Measurements from ENCODE around the gene ACSM3.
A peak's percentile ranks its signal among the peaks of the same experiment; 100 is the strongest.
"Not testable (repeated sequence)": the region's sequence is repeated elsewhere in the genome, so short reads cannot be mapped to it uniquely, and the experiment has no call there.

Gene ACSM3

DNA sequence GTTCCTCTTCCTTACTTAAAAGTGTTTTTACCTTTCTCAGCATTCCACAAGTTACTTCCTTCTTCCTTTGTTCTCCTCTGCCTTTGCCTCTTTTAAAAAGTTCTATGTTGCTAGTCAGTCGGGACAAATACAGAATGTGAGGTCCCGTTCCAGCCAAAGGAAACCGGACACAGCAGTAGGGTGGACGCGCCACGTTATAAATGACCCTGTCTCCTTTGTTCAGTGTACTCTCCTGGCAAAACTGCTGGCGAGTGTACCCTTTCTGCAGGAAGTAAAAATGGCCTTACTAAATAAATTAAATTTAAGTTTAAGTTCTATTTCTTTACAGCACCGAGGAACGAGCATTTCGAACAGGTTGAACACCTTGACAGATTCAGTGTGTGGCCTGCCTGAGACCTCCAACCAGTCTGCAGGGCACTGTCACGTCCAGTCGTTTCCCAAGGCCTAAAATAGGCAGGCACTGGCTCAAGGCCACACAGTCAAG is 41.9 kb downstream of the ACSM3 start:
- DNase-seq (ENCODE audit: low spot score): not testable (repeated sequence)

DNA sequence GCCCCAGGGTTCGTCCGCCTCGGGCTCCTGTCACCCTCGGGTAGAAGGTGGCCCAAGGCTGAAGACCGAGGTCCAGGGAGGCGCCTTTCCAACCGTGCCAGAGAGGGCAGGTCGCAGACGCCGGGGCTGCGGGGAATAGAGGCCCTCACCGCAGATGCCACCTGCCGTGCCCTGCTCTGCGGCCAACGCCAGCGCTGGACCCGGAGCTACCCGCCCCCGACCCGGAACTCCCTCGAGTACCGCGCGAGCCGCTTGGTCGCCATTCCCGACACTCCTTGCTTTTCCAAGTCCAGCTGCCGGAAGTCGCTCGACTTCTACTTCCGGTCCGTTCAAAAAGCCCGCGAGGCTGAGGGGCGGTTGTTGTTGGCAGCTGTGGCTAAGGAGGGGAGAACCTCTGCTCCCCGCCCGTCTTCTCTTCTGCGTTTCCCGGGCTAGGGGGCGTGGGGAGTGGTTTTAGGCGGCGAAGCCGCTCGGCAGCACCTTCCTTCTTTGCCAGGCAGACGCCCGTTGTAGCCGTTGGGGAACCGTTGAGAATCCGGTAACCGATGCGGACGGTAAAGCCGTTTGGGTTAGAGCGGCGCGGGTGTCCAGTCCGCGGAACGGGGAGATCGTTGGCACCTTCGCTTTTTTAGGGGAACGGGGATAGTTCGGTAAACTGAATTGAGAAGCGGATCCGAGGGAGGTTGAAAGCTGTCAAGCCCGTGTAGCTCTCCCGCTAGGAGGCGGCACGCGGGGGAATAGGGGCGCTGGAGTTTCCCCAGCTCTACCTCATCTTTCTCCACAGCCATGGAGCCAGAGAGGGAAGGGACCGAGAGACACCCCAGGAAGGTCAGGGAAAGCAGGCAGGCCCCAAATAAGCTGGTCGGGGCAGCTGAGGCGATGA is 42.6 kb downstream of the ACSM3 start, which contains the start of the genes ERI2 and REXO5:
Gene ERI2 (minus strand): TSS at position 305 of the 883 bp plus-strand sequence. CDS start 42 bp downstream, at position 263.
Gene REXO5 (plus strand): TSS at position 360 of the 883 bp plus-strand sequence. CDS start 427 bp downstream, at position 787.
- peak; percentile 83 for DNase-seq (ENCODE audit: low spot score)

DNA sequence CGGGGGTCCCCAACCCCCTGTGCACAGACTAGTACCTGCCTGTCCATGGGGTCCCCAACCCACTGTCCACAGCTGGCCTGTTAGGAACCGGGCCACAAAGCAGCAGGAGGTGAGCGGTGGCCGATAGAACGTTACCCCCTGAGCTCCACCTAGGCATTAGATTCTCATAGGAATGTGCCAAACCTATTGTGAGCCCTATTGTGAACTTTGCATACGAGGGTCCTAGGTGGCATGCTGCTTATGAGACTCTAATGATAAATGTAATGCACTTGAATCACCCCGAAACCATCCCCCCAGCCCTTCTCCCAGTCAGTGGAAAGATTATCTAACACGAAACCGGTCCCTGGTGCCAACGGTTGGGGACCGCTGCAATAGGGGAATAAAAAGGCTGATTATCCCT is 44.0 kb downstream of the ACSM3 start:
- DNase-seq (ENCODE audit: low spot score): no peak

DNA sequence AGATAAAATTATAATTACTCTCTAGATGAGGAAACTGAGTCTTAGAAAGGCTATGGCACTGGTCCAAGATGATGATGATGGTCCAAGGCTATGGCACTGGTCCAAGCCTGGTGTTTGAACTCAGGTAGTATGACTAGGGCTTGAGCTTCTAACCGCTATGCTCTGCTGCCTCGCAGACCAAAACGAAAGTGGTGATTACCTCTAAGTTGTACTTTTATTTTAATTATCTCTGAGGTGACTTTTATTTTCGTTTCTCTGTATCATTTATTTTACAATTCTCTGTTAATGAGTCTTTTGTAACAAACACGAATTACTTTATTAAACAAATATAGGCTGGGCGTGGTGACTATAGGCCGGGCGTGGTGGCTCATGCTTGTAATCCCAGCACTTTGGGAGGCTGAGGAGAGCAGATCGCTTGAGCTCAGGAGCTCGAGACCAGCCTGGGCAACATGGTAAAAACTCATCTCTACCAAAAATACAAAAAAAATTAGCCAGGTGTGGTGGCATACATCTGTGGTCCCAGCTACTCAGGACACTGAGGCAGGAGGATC is 48.1 kb downstream of the ACSM3 start:
- no peak for DNase-seq (ENCODE audit: low spot score)

DNA sequence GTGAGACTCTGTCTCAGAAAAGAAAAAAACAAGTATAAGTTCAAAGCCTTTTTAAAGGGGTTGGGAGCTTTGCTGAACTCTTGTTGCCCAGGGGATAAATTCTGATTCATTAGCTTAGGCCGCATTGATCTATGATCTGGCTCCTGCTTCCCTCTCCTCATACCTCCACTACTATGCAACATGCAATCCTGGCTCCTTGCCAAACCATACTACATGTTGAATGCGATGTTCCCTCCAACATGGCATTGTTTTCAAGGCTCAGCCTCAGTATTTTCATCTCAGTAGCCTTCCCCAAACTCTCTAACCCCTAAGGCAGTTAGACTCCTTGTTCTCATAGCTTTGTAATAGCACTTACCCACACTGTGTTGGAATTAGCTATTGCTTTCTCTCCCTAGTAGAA is 48.7 kb downstream of the ACSM3 start:
- no peak for DNase-seq (ENCODE audit: low spot score)

DNA sequence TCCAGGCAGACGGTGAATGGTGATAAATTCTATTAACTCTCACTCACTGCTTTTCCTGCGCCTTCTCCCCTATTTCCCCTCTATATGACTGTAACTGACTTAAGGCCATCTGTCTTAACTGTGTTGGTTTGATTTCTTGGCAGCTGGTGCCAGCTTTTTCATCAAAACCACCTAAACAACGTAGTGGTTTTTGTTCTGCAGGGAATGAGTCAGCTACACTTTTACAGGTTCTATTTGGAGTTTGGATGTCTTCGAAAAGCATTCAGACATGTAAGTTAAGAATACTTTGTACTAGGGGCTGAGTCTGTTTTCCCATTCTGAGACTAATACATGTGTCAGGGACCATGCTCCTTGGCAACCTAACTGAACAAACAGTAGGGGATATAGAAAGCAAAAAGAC is 51.0 kb downstream of the ACSM3 start:
- no peak for DNase-seq (ENCODE audit: low spot score)

DNA sequence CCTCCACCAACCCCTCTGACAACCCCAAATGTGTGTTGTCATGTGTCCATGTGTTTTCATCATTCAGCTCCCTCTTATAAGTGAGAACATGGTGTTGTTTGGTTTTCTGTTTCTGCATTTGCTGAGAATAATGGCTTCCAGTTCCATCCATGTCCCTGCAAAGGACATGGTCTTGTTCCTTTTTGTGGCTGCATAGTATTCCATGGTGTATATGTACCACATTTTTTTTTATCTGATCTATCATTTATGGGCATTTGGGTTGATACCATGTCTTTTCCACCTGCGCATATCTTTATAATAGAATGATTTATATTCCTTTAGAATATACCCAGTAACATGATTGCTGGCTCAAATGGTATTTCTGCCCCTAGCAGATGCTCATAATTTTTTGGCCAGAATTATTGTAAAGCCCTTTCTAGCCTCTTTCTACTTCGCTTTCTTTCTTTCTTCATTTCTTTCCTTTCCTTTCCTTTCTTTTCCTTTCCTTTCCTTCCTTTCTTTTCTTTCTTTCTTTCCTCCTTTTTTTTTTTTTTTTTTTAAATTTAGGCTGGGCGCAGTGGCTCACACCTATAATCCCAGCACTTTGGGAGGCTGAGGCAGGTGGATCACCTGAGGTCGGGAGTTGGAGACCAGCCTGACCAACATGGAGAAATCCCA is 55.2 kb downstream of the ACSM3 start:
- DNase-seq (ENCODE audit: low spot score): no peak

DNA sequence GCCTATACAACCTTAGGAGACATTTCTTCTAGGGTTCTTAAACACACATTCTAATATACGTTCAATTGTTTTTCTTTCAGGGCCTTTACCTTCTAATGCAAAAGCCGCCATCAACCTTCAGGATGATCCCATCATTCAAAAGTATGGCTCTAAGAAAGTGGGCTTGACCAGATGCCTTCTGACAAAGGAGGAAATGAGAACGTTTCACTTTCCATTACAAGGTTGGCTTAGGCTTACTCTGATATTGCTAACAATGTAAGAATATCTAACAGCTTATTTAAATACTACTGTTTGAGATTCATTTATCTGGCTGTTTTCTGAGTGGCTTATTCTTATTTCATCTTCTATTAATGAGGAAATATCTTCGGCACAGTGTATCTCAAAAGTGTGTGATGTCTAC is 57.9 kb downstream of the ACSM3 start:
- DNase-seq (ENCODE audit: low spot score): no peak

DNA sequence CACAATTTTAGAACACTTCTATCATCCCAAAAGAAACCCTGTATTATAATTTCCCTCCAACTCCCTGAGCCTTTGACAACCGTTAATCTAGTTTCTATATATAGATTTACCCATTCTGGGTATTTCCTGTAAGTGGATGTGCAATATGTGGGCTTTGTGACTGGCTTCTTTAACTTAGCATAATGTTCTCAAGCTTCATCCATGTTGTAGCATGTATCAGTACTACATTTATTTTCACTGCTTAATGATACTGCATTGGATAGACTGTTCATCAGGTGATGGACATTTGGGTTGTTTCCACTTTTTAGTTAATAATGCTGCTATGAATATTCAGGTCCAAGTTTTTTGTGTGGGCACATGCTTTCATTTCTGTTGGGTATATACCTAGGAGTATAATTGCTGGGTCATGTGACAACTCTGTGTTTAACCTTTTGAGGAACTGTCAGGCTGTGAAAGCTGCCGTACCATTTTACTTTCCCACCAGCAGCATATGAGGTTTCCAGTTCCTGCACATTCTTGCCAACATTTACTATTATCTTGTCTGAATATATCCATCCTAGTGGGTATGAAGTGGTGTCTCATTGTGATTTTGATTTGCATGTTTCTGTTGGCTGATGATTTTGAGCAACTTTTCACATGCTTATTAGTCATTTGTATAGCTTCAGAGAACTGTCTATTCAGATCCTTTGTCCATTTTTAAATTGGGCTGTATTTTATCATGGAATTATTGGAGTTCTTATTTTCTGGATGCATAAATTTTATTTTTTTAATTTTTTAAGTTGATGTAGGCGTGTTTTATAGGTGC is 58.9 kb downstream of the ACSM3 start:
- no peak for DNase-seq (ENCODE audit: low spot score)

DNA sequence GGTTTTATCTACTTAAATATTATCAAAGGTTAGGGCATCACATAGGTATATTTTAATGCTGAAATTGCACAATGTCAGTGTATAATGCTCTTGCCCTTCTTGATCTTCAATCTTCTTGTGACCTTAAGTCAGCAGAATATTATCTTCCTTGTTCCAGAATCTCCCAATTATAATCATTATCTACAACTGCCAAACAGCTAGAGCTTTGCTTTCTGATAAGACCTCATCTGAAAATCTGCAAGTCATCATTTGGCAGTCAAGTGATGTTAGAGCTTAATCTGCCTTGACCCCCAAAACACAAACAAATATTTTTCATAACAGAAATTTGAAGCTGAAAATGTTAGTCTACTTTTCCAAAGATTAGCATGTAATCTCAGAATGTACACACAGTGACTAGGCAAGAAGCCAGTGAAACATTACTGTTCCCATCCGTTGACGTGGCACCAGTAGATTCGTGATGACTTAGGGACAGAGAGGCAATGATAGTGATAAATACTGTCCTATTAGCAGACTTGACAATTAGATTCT is 62.3 kb downstream of the ACSM3 start:
- DNase-seq (ENCODE audit: low spot score): no peak

DNA sequence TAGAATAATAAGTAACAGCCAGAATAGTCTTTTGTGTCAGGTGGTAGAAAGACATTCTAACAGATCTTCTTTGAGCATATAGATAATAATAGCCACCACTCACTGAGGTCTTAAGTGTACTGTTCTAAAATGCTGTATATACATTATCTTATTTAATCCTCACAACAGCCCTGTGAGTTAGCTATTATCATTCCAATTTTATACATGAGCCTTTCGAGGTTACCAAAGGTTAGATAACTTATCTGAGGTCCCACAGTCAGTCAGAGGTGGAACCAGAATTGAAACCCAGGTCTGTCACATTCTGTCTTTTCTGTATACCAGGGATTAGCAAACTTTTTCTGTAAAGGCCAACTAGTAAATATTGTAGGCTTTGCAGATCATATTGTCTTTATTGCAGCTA is 65.7 kb downstream of the ACSM3 start:
- DNase-seq (ENCODE audit: low spot score): no peak

DNA sequence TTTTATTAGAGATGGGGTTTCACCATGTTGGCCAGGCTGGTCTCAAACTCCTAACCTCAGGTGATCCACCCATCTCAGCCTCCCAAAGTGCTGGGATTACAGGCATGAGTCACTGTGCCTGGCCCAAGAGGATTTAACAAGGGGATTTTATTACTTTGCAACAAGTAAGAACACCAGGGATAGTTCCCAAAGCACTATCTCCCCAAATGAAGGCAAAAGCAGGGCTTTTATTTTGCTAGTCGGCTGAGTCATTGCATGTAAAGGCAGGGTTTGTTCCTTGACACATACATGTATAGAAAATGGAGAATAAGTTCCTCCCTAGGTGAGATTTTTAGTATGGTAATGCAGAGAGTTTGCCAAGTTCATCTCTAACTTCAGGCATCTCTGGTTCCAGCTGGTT is 66.6 kb downstream of the ACSM3 start:
- no peak for DNase-seq (ENCODE audit: low spot score)

DNA sequence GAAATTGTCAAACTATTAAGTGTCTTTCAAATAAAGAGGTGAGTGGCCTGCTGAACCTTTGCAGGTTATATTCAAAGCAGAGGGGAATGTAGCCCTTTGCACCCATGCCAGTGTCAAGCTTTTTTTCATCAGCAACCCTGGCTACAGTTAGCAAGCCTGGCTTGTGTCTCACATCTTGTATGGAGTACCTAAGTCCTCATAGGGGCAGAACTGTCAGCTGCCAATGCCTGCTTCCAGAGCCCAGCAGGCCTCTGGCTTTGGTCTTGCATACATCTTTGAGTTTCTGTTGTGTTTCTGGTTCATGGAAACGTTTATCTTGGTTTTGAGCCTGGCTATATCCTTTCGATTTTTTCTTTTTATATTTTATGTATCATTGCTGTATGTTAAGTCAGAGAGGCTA is 69.3 kb downstream of the ACSM3 start:
- DNase-seq (ENCODE audit: low spot score): no peak

DNA sequence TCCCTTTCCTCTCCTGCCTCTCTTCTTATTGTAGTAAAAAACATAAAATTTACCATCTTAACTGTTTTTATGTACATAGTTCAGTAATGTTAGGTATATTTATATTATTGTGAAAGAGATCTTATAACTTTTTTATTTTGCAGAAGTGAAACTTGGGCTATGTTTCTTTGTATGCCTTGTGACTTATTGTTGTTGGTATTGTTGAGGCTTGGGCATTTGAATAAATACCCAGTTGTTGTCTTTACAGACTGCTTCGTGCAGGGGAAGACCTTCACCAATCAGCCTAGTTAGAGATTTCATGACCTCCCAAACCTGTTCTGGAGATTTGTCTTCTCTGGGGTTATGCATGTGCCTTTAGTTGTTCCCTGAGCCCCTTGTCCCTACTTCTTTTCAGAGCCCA is 74.4 kb downstream of the ACSM3 start:
- no peak for DNase-seq (ENCODE audit: low spot score)

DNA sequence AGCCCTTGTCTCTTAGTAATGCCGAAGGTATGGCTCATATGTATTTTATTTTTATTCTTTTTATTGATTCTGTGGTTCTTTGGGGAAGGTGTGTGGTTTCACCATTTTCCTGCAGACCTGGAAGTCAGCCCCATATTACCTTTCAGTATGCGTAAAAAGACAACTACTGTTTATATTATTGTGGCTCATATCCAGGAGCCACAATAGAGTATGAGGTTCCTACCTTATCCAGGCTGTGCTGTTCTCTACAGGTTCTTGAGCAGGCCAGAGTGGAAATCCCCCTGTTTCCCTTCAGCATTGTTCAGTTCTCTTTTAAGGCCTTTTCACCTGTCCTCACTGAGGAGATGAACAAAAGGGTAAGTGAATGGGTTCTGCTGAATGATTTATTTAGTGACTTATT is 75.7 kb downstream of the ACSM3 start:
- DNase-seq (ENCODE audit: low spot score): no peak

DNA sequence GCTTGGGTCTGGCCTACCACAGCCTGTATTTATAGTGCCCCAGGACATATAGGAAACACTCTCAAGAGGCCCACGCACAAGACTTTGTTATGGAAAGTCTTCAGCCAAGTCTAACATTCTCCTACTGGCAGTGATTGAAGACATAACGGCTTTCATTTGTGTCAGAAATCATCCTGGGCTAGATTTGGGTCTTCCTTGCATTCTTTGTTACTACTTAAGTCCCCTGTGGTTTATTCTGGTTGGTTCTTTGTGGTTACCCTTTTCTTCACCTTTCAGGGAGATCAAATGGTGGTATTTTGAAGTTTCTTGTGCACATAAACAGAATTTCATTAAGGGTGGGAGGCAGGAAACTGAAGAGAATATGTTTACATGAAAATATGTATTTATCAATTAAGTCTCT is 80.2 kb downstream of the ACSM3 start:
- DNase-seq (ENCODE audit: low spot score): no peak

DNA sequence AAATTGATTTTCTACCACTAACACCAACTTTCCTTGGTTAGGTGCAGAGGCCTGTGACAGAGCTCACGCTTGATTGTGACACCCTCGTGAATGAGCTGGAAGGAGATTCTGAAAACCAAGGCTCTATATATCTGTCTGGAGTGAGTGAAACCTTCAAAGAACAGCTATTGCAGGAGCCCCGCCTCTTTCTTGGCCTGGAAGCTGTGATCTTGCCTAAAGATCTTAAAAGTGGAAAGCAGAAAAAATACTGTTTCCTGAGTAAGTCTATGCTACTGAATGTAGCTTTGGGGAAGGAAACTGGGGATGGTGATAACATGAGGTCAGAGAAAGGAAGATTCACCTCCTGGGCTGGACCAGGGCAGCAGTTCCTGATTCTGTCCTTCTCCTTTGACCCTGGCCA is 80.8 kb downstream of the ACSM3 start:
- no peak for DNase-seq (ENCODE audit: low spot score)

DNA sequence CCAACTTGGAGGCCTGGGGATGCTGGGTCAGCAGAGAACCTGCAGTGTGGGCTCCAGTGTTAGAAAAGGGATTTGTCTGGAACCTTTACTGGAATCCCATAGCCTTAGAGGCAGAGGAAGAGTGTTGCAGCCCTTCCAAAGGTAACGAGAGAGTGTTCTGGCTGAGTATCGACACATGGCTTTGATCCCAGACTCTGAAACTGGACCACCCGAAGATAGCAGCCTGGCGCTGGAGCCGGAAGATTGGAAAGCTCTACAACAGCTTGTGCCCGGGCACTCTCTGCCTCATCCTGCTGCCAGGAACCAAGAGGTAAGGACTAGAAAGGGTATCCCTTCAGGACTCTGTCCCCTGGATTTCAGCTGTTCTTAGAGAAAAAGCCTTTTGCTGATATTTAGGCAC is 82.2 kb downstream of the ACSM3 start:
- no peak for DNase-seq (ENCODE audit: low spot score)

DNA sequence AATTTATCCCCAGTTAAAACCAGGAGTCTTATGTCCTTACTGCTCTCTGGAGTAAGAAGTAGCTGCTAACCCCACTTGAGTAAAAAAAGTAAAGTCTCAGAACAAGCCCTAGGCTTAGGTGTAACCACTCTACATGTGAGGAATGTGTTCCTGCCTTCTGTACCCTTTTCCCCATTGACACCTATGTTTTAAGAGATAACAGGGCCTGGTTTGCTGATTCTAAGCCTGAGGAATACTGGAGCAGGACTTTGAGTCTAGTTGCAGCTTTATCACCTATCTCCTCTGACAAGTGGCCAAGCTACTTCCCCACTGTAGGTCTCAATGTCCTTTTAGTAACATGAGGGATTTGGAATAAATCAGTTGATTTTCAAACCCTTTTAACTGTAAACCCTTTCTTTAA is 82.7 kb downstream of the ACSM3 start:
- DNase-seq (ENCODE audit: low spot score): no peak

Measured in globus pallidus (tissue), 1 donor.